HepG2 (cell line): Measurements from ENCODE around the gene KCNN2. TPM values are rescaled to one million over a fixed set of nuclear protein-coding genes. Genes with fewer than 3 reads are reported as not detected.

Experiments used
- ATAC-seq: fragments of 200-7000 bp; cut with Tn5 transposase; 3 replicates; pipeline ENCODE4 v1.9.1; 2020; ENCODE audit warnings: mild to moderate bottlenecking, moderate library complexity
- BruUV-seq: library from RNA; stranded (reverse); fragments of 400-500 nt; replicated peaks from 2 replicates; lab custom pipeline; 2021; lab: Mats Ljungman, UMichigan
- CTCF ChIA-PET: fragments of 300-600 bp; formaldehyde crosslinking; extraction: SDS; loops from one replicate; lab custom pipeline; 2021; ENCODE audit warnings: low total read pairs, inconsistent platforms, low intra/inter-chr PET ratio; lab: Yijun Ruan, JAX
- POLR2A ChIA-PET: fragments of 350-600 bp; sonication (Branson Sonifier 250); formaldehyde crosslinking; loops from one replicate; lab custom pipeline; 2020; ENCODE audit warnings: antibody characterized with exemption, inconsistent platforms; lab: Yijun Ruan, JAX
- DNase-seq: peaks from one replicate; pipeline ENCODE4 v3.0.0-alpha.2; 2015; ENCODE audit warnings: low spot score
- FAIRE-seq: peaks from 3 replicates; lab custom pipeline; 2011; peaks lifted over from hg19 to GRCh38; lab: Jason Lieb, UNC
- H2AFZ ChIP-seq: one replicate; pipeline ENCODE4 v1.6.1; 2011; ENCODE audit warnings: low read length, inconsistent platforms
- H3K27ac ChIP-seq: fragments of 300-600 bp; 3 replicates; pipeline ENCODE4 v1.8.0; 2011; ENCODE audit warnings: mixed run types, mild to moderate bottlenecking, mixed read lengths, low read length, inconsistent platforms; ENCODE audit not compliant: insufficient read depth; ENCODE audit errors: extremely low read length
- H3K27me3 ChIP-seq, 2 experiments: fragments of 200-600 bp in 1 of 2; 2 replicates in 1 of 2; 3 replicates in 1 of 2; pipeline versions ENCODE4 v1.6.0 to v1.8.0; 2011; ENCODE audit warnings: low read length in 2 of 2, mild to moderate bottlenecking in 2 of 2, moderate library complexity in 2 of 2, inconsistent platforms in 1 of 2; ENCODE audit not compliant: insufficient read depth in 2 of 2, control insufficient read depth in 1 of 2
- H3K36me3 ChIP-seq, 2 experiments: fragments of 200-600 bp in 1 of 2; replicated peaks in 1 of 2; 2 replicates in 1 of 2; 3 replicates in 1 of 2; pipeline versions ENCODE4 v1.5.1 to v1.8.0; 2011; ENCODE audit warnings: low read length in 2 of 2, inconsistent platforms in 1 of 2; ENCODE audit not compliant: insufficient read depth in 2 of 2, control insufficient read depth in 1 of 2
- H3K4me1 ChIP-seq: 2 replicates; pipeline ENCODE4 v1.5.1; 2012; ENCODE audit warnings: low read length, inconsistent platforms; ENCODE audit not compliant: insufficient read depth
- H3K4me2 ChIP-seq: 2 replicates; pipeline ENCODE4 v1.6.0; 2011; ENCODE audit warnings: low read depth, low read length, inconsistent platforms
- H3K4me3 ChIP-seq, 3 experiments: fragments of 200-600 bp in 1 of 3; sonication (generic), shearing (Covaris generic) in 1 of 3; replicated peaks in 1 of 3; 2 replicates each; pipeline ENCODE4 v1.5.1; 2011 to 2016; ENCODE audit warnings: low read length in 3 of 3, inconsistent platforms in 2 of 3, low read depth in 2 of 3, mild to moderate bottlenecking in 2 of 3, control low read depth in 1 of 3, mixed read lengths in 1 of 3; ENCODE audit not compliant: insufficient read depth in 1 of 3
- H3K79me2 ChIP-seq: one replicate; pipeline ENCODE4 v1.6.1; 2011; ENCODE audit warnings: low read length, inconsistent platforms; ENCODE audit not compliant: insufficient read depth
- H3K9ac ChIP-seq: 2 replicates; pipeline ENCODE4 v1.6.0; 2011; ENCODE audit warnings: mild to moderate bottlenecking, low read depth, low read length, inconsistent platforms; ENCODE audit not compliant: insufficient read depth
- H3K9me3 ChIP-seq: 2 replicates; pipeline ENCODE4 v1.5.1; 2012; ENCODE audit warnings: mild to moderate bottlenecking, low read length
- H4K20me1 ChIP-seq: 2 replicates; pipeline ENCODE4 v1.6.0; 2011; ENCODE audit warnings: inconsistent platforms, mild to moderate bottlenecking, low read length, moderate library complexity; ENCODE audit not compliant: insufficient read depth
- ADNP ChIP-seq: sonication (generic); formaldehyde crosslinking; IDR thresholded peaks from 2 replicates; pipeline ENCODE4 v1.4.0; 2020; ENCODE audit warnings: missing genetic modification reagents
- AGO2 ChIP-seq: fragments of 200-400 bp; formaldehyde crosslinking; optimal IDR thresholded peaks from 2 replicates; pipeline ENCODE3; 2017; ENCODE audit warnings: mild to moderate bottlenecking, low read depth, low read length, moderate library complexity
- JDP2 ChIP-seq: sonication (generic); formaldehyde crosslinking; IDR thresholded peaks from 2 replicates; pipeline ENCODE4 v1.8.1; 2022; ENCODE audit warnings: missing genetic modification reagents, borderline replicate concordance
- KMT2A ChIP-seq: sonication (generic); formaldehyde crosslinking; IDR thresholded peaks from 2 replicates; pipeline ENCODE4 v1.4.0; 2020; ENCODE audit warnings: missing genetic modification reagents
- PTBP1 ChIP-seq: fragments of 200-400 bp; formaldehyde crosslinking; IDR thresholded peaks from 2 replicates; pipeline ENCODE4 v1.6.1; 2018; ENCODE audit warnings: low read length, low read depth; ENCODE audit not compliant: poor library complexity, severe bottlenecking
- SOX13 ChIP-seq, 3 experiments: fragments of 450-650 bp in 1 of 3; sonication (generic) in 1 of 3; formaldehyde crosslinking in 1 of 3; IDR thresholded peaks in 2 of 3; conservative IDR thresholded peaks in 1 of 3; 2 replicates each; pipeline versions ENCODE4 v1.5.0 to v1.6.1; 2016 to 2020; ENCODE audit warnings: antibody characterized with exemption in 1 of 3, mild to moderate bottlenecking in 1 of 3, missing compliant biosample characterization in 1 of 3, missing genetic modification reagents in 1 of 3, moderate library complexity in 1 of 3
- SRSF1 ChIP-seq: fragments of 200-400 bp; formaldehyde crosslinking; optimal IDR thresholded peaks from 2 replicates; pipeline ENCODE3; 2017; ENCODE audit warnings: mild to moderate bottlenecking, low read depth, low read length, moderate library complexity
- SRSF9 ChIP-seq: fragments of 200-400 bp; formaldehyde crosslinking; IDR thresholded peaks from 2 replicates; pipeline ENCODE4 v1.6.1; 2018; ENCODE audit warnings: borderline replicate concordance, mild to moderate bottlenecking, low read depth, low read length; ENCODE audit not compliant: insufficient read depth, poor library complexity, severe bottlenecking
- ZFP1 ChIP-seq: IDR thresholded peaks from 2 replicates; pipeline ENCODE4 v1.6.1; 2016
- ZNF232 ChIP-seq: sonication (generic); formaldehyde crosslinking; IDR thresholded peaks from 2 replicates; pipeline ENCODE4 v1.4.0; 2020; ENCODE audit warnings: missing genetic modification reagents, borderline replicate concordance
- ZNF256 ChIP-seq: sonication (generic); formaldehyde crosslinking; conservative IDR thresholded peaks from 2 replicates; pipeline ENCODE4 v1.4.0; 2020; ENCODE audit warnings: missing genetic modification reagents
- ZNF546 ChIP-seq: sonication (generic); formaldehyde crosslinking; conservative IDR thresholded peaks from 2 replicates; pipeline ENCODE4 v1.8.1; 2023; ENCODE audit warnings: mild to moderate bottlenecking, missing genetic modification reagents
- ZNF619 ChIP-seq: sonication (generic); formaldehyde crosslinking; IDR thresholded peaks from 2 replicates; pipeline ENCODE4 v1.4.0; 2020; ENCODE audit warnings: mild to moderate bottlenecking, missing genetic modification reagents
- ZSCAN12 ChIP-seq: sonication (generic); formaldehyde crosslinking; IDR thresholded peaks from 2 replicates; pipeline ENCODE4 v1.9.0; 2021; ENCODE audit warnings: mild to moderate bottlenecking, missing genetic modification reagents
- ZSCAN30 ChIP-seq: sonication (generic); formaldehyde crosslinking; IDR thresholded peaks from 2 replicates; pipeline ENCODE4 v1.5.0; 2020; ENCODE audit warnings: mild to moderate bottlenecking, missing genetic modification reagents
- WGBS: methylation state at CpG from one replicate; pipeline ENCODE4 v1.1.6; 2017; ENCODE audit warnings: low lambda C conversion rate; 5-methylcytosine and 5-hydroxymethylcytosine counted together
- in situ Hi-C: cut with HindIII; loops from 2 replicates; pipeline ENCODE4 v1.10.0; 2017; ENCODE audit warnings: low pct_unique_long_range_greater_than_20kb; ENCODE audit not compliant: extremely low pct_ligation_motif_present
- intact Hi-C: fragments of 100-400 bp; cut with micrococcal nuclease; formaldehyde crosslinking; loops from one replicate; pipeline ENCODE4 v1.10.0; 2022; ENCODE audit not compliant: unreplicated experiment
- polyA plus RNA-seq, 8 experiments: library from polyadenylated mRNA; depleted of rRNA in 3 of 8; stranded (reverse) in 7 of 8; unstranded in 1 of 8; fragments of >200 nt; fragmentation: Illumina TruSeq in 4 of 8; extraction: Trizol in 4 of 8; gene quantifications; 2 replicates each; pipeline versions ENCODE4 v1.2.1 to v1.2.3, GENCODE V29; 2011 to 2016; ENCODE audit warnings: low read depth in 4 of 8, missing spikeins in 1 of 8, mixed read lengths in 1 of 8; ENCODE audit not compliant: insufficient read depth in 1 of 8
- total RNA-seq, 5 experiments: library from RNA; depleted of rRNA; stranded (reverse); fragments of >200 nt; fragmentation: Illumina TruSeq; extraction: Trizol; gene quantifications; 2 replicates each; pipeline ENCODE4 v1.2.3, GENCODE V29; 2016; ENCODE audit warnings: low read depth in 1 of 5
- TF ChIP-seq, protein P1 (sequence below): sonication (generic); formaldehyde crosslinking; conservative IDR thresholded peaks from 2 replicates; pipeline ENCODE4 v1.8.1; 2023; ENCODE audit warnings: missing genetic modification reagents

Gene KCNN2
- total and polyA plus RNA-seq, 2 of the 13 experiments (the other 11 are each of a cell fraction or from before 2014, with no cell fraction given) = not detected

- H3K9me3 ChIP-seq = no peaks in the 10 kb centered on the region
- H3K4me1 ChIP-seq = no peaks in the 10 kb centered on the region
- WGBS = 43% methylated on average over 1 of the region's 1 CpG
- H2AFZ ChIP-seq = no peak overlapping the region
- ATAC-seq (no peak), FAIRE-seq (no peak), DNase-seq (no peak)
- H3K36me3 ChIP-seq = no peaks in the 10 kb centered on the region
- in situ Hi-C loops = no loop called here
- BruUV-seq = no TSS peak
- H3K4me3 ChIP-seq = no peak overlapping the region
- no peak overlapping the region for H3K4me2 ChIP-seq
- no peak overlapping the region for H3K9ac ChIP-seq
- CTCF ChIA-PET = no interaction called here
- no peak overlapping the region for H3K27ac ChIP-seq
- TF ChIP-seq AGO2 (no peak), ZSCAN12 (no peak), ZNF546 (CRISPR knock-in tag) (no peak), ZSCAN30 (CRISPR knock-in tag) (no peak), ZFP1 (CRISPR knock-in tag) (no peak), SRSF1 (no peak), JDP2 (no peak), ZNF256 (CRISPR knock-in tag) (no peak), PTBP1 (no peak), KMT2A (no peak), ZNF232 (CRISPR knock-in tag) (no peak), SRSF9 (no peak), ZNF619 (CRISPR knock-in tag) (no peak), ADNP (no peak), SOX13 (IDR thresholded peaks at IDR 0.05) (no peak), SOX13 (CRISPR knock-in tag; conservative IDR thresholded peaks at IDR 0.05 in 1 of 2, IDR thresholded peaks at IDR 0.05 in 1 of 2) (no peak)
- TF ChIP-seq, protein P1, sequence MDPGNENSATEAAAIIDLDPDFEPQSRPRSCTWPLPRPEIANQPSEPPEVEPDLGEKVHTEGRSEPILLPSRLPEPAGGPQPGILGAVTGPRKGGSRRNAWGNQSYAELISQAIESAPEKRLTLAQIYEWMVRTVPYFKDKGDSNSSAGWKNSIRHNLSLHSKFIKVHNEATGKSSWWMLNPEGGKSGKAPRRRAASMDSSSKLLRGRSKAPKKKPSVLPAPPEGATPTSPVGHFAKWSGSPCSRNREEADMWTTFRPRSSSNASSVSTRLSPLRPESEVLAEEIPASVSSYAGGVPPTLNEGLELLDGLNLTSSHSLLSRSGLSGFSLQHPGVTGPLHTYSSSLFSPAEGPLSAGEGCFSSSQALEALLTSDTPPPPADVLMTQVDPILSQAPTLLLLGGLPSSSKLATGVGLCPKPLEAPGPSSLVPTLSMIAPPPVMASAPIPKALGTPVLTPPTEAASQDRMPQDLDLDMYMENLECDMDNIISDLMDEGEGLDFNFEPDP (CRISPR knock-in tag) = no peak
- TF ChIP-seq, all 625 proteins: peak for 0
- Histone ChIP-seq H3K27me3 (no peaks in the 10 kb centered on the region), H3K79me2 (no peaks in the 10 kb centered on the region), H4K20me1 (no peaks in the 10 kb centered on the region)
- POLR2A ChIA-PET = no interaction called here
- intact Hi-C loops = no loop called here
Observed at GRCh38 chr5:114391321-114391720, 29.5 kb downstream of the KCNN2 start.
